HCT116 (cell line): ENCODE measurements around the gene DUSP2. TPM values are rescaled to one million over a fixed set of nuclear protein-coding genes. Genes with fewer than 3 reads are reported as not detected.

Experiments
- ATAC-seq: fragments of 200-7000 bp; cut with Tn5 transposase; 2 replicates; pipeline ENCODE4 v1.9.1; 2020; ENCODE audit warnings: mild to moderate bottlenecking, moderate library complexity
- BruUV-seq: library from RNA; stranded (reverse); fragments of 400-500 nt; replicated peaks from 2 replicates; lab custom pipeline; 2021; lab: Mats Ljungman, UMichigan
- CTCF ChIA-PET: fragments of 300-600 bp; sonication (Branson Sonifier 250); formaldehyde crosslinking; loops from one replicate; lab custom pipeline; 2021; ENCODE audit warnings: antibody characterized with exemption; lab: Charles Lee
- POLR2A ChIA-PET: fragments of 300-600, 350-600 bp; sonication (Branson Sonifier 250); formaldehyde crosslinking; loops from one replicate; lab custom pipeline; 2021; ENCODE audit warnings: antibody characterized with exemption; lab: Charles Lee
- RAD21 ChIA-PET, 2 experiments: fragments of 300-600 bp; sonication (Branson Sonifier 250); formaldehyde crosslinking; loops; one replicate each; lab custom pipeline; 2023; ENCODE audit warnings: low total read pairs in 2 of 2; ENCODE audit not compliant: uncharacterized antibody in 2 of 2, unreplicated experiment in 2 of 2, low non-redundant PET in 1 of 2; lab: Charles Lee
- DNase-seq: peaks from one replicate; pipeline ENCODE4 v3.0.0-alpha.2; 2010; ENCODE audit warnings: low read depth, low spot score
- H2AFZ ChIP-seq: fragments of 200-600 bp; shearing (Covaris generic), sonication (generic); 2 replicates; pipeline ENCODE4 v1.6.1; 2017; ENCODE audit warnings: low read depth, mixed run types, mixed read lengths, antibody characterized with exemption, low read length; ENCODE audit not compliant: poor library complexity, severe bottlenecking
- H3K27ac ChIP-seq: 2 replicates; pipeline ENCODE4 v1.5.1; 2012; ENCODE audit warnings: low read depth, low read length
- H3K27me3 ChIP-seq: fragments of 200-600 bp; sonication (generic); 2 replicates; pipeline ENCODE4 v1.6.1; 2016; ENCODE audit warnings: mixed run types, low read length, mixed read lengths; ENCODE audit not compliant: insufficient read depth
- H3K36me3 ChIP-seq, 2 experiments: fragments of 200-500 bp in 1 of 2; fragments of 200-600 bp in 1 of 2; sonication (Bioruptor generic) in 1 of 2; sonication (generic) in 1 of 2; 2 replicates each; pipeline versions ENCODE4 v1.5.1 to v1.6.1; 2014 to 2016; ENCODE audit warnings: low read length in 2 of 2, inconsistent platforms in 1 of 2, mixed read lengths in 1 of 2, mixed run types in 1 of 2; ENCODE audit not compliant: insufficient read depth in 2 of 2, control insufficient read depth in 1 of 2
- H3K4me1 ChIP-seq, 2 experiments: fragments of 200-600 bp in 1 of 2; sonication (generic) in 1 of 2; 2 replicates each; pipeline versions ENCODE4 v1.5.1 to v1.6.1; 2012 to 2017; ENCODE audit warnings: low read length in 2 of 2, inconsistent platforms in 1 of 2, mild to moderate bottlenecking in 1 of 2, mixed read lengths in 1 of 2, mixed run types in 1 of 2, moderate library complexity in 1 of 2; ENCODE audit not compliant: insufficient read depth in 2 of 2, control insufficient read depth in 1 of 2
- H3K4me2 ChIP-seq: fragments of 200-600 bp; sonication (generic); 2 replicates; pipeline ENCODE4 v1.6.1; 2017; ENCODE audit warnings: mixed run types, low read length, mixed read lengths
- H3K4me3 ChIP-seq, 2 experiments: fragments of 200-600 bp in 1 of 2; sonication (generic) in 1 of 2; replicated peaks in 1 of 2; 2 replicates each; pipeline ENCODE4 v1.5.1; 2011 to 2016; ENCODE audit warnings: low read length in 2 of 2, control low read depth in 1 of 2, low read depth in 1 of 2, mild to moderate bottlenecking in 1 of 2, mixed read lengths in 1 of 2, mixed run types in 1 of 2
- H3K79me2 ChIP-seq: fragments of 200-600 bp; sonication (generic); 2 replicates; pipeline ENCODE4 v1.6.1; 2017; ENCODE audit warnings: mild to moderate bottlenecking, mixed run types, low read length, moderate library complexity, mixed read lengths; ENCODE audit not compliant: insufficient read depth
- H3K9ac ChIP-seq: fragments of 200-600 bp; sonication (generic); 2 replicates; pipeline ENCODE4 v1.6.1; 2016; ENCODE audit warnings: low read length, mixed read lengths
- H3K9me2 ChIP-seq: fragments of 200-600 bp; sonication (generic), shearing (Covaris generic); 2 replicates; pipeline ENCODE4 v1.6.1; 2017; ENCODE audit warnings: mixed run types, mild to moderate bottlenecking, moderate library complexity; ENCODE audit not compliant: insufficient read depth
- H3K9me3 ChIP-seq, 2 experiments: fragments of 200-500 bp in 1 of 2; fragments of 200-600 bp in 1 of 2; sonication (Bioruptor generic) in 1 of 2; sonication (generic) in 1 of 2; 2 replicates each; pipeline ENCODE4 v1.6.1; 2014 to 2017; ENCODE audit warnings: low read length in 2 of 2, mixed read lengths in 2 of 2, inconsistent platforms in 1 of 2, low read depth in 1 of 2, mild to moderate bottlenecking in 1 of 2, mixed run types in 1 of 2, moderate library complexity in 1 of 2; ENCODE audit not compliant: control insufficient read depth in 1 of 2, insufficient read depth in 1 of 2
- H4K20me1 ChIP-seq: fragments of 200-600 bp; sonication (generic), shearing (Covaris generic); 2 replicates; pipeline ENCODE4 v1.6.1; 2017; ENCODE audit warnings: mixed run types, mild to moderate bottlenecking, moderate library complexity; ENCODE audit not compliant: insufficient read depth
- CBX3 ChIP-seq: IDR thresholded peaks from 2 replicates; pipeline ENCODE4 v1.6.1; 2012; ENCODE audit warnings: low read depth
- CEBPB ChIP-seq: IDR thresholded peaks from 2 replicates; pipeline ENCODE4 v1.6.1; 2012; ENCODE audit warnings: low read depth
- EGR1 ChIP-seq: IDR thresholded peaks from 2 replicates; pipeline ENCODE4 v1.6.1; 2012; ENCODE audit warnings: low read depth
- ELF1 ChIP-seq: IDR thresholded peaks from 2 replicates; pipeline ENCODE4 v1.6.1; 2012; ENCODE audit warnings: low read depth, borderline replicate concordance
- JUND ChIP-seq: IDR thresholded peaks from 2 replicates; pipeline ENCODE4 v1.6.1; 2012
- POLR2A ChIP-seq: IDR thresholded peaks from 2 replicates; pipeline ENCODE4 v1.7.0; 2011; ENCODE audit warnings: borderline replicate concordance; ENCODE audit not compliant: insufficient read depth, insufficient read length; ENCODE audit errors: extremely low read depth
- POLR2AphosphoS5 ChIP-seq: IDR thresholded peaks from 2 replicates; pipeline ENCODE4 v1.6.1; 2011; ENCODE audit warnings: mild to moderate bottlenecking, low read depth, low read length, moderate library complexity
- SIN3A ChIP-seq: IDR thresholded peaks from 2 replicates; pipeline ENCODE4 v1.6.1; 2012; ENCODE audit warnings: low read depth
- SP1 ChIP-seq: IDR thresholded peaks from 2 replicates; pipeline ENCODE4 v1.6.1; 2012; ENCODE audit warnings: low read depth
- TCF7L2 ChIP-seq: IDR thresholded peaks from 2 replicates; pipeline ENCODE4 v1.7.0; 2011; ENCODE audit warnings: borderline replicate concordance, inconsistent platforms; ENCODE audit not compliant: insufficient read depth, insufficient read length; ENCODE audit errors: extremely low read depth
- YY1 ChIP-seq: IDR thresholded peaks from 2 replicates; pipeline ENCODE4 v1.6.1; 2011; ENCODE audit warnings: low read length, low read depth, moderate library complexity, mild to moderate bottlenecking; ENCODE audit not compliant: insufficient replicate concordance; ENCODE audit errors: extremely low read depth
- ZNF274 ChIP-seq: fragments of 200-500 bp; sonication (Bioruptor generic); IDR thresholded peaks from 2 replicates; pipeline ENCODE4 v1.6.1; 2014; ENCODE audit warnings: mild to moderate bottlenecking, low read depth, low read length, inconsistent platforms
- intact Hi-C: fragments of 100-400 bp; cut with micrococcal nuclease; formaldehyde crosslinking; loops from 2 replicates; pipeline ENCODE4 v1.10.0; 2022
- total RNA-seq: library from RNA; stranded (reverse); gene quantifications from one replicate; pipeline ENCODE4 v1.2.1, GENCODE V29; 2021; ENCODE audit not compliant: unreplicated experiment
- TF ChIP-seq, protein P1 (sequence below): IDR thresholded peaks from 2 replicates; pipeline ENCODE4 v1.6.1; 2011; ENCODE audit warnings: mild to moderate bottlenecking, low read length, moderate library complexity; ENCODE audit not compliant: insufficient replicate concordance; ENCODE audit errors: extremely low read depth
- TF ChIP-seq, protein P2 (sequence below): IDR thresholded peaks from 2 replicates; pipeline ENCODE4 v1.6.1; 2012
- TF ChIP-seq, protein P3 (sequence below): IDR thresholded peaks from 2 replicates; pipeline ENCODE4 v1.6.1; 2012; ENCODE audit warnings: low read depth
- TF ChIP-seq, protein P4 (sequence below): IDR thresholded peaks from 2 replicates; pipeline ENCODE4 v1.6.1; 2012

Gene DUSP2
- total RNA-seq, 1 experiment from 2014 or later, result 24.5 TPM

DNA sequence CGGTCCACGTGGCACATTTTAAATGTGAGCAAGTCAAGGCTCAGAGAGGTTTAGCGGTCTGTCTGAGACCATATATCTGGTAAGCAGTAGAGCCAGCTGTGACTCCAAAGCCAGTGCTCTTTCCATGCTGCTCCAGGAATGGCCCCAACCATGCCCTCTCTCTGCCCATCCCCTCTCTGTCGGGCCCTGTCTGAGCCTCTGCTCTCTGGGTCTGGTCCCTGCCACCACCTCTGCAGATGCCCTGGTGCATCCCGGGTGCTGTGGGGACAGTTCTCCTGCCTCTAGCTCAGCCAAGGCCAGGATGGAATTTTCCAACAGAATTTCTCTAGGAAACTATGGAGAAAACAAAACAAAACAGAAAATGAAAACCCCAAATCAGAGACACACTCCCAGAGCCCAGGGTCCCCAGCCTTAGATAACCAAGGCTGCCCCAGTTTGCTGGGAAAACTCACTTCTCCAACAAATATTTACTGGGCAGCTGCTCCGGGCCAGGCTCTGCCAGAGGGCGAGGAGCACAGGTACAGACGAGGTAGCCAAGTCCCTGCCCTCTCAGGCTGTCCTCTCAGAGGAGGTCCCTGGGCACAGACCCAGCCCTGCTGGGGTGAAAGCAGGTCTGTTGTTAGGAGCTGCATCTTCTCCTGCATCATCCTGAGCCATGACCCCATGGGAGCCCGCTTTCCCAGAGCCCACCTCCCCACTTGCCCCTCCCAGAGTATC, 38.1 kb downstream of the DUSP2 start:
- Histone ChIP-seq H3K9me3 (peaks cover 11 to 14% of the 10 kb centered on the region in 2 experiments; a peak in 2 of 4 replicates), H3K27me3 (no peaks in the 10 kb centered on the region), H3K4me2 (no peak overlapping the region), H3K4me1 (no peaks in the 10 kb centered on the region), H4K20me1 (no peaks in the 10 kb centered on the region), H3K4me3 (no peak overlapping the region), H2AFZ (no peak overlapping the region), H3K79me2 (no peaks in the 10 kb centered on the region), H3K36me3 (no peaks in the 10 kb centered on the region), H3K27ac (no peak overlapping the region), H3K9ac (no peak overlapping the region), H3K9me2 (no peaks in the 10 kb centered on the region)
- ATAC-seq (no peak), DNase-seq (no peak)
- ChIA-PET POLR2A (no interaction called here), CTCF (no interaction called here), RAD21 (no interaction called here)
- intact Hi-C loops, result no loop called here
- BruUV-seq, result no TSS peak
- TF ChIP-seq POLR2A, result no peak
- TF ChIP-seq SP1, result no peak
- TF ChIP-seq, protein P1, sequence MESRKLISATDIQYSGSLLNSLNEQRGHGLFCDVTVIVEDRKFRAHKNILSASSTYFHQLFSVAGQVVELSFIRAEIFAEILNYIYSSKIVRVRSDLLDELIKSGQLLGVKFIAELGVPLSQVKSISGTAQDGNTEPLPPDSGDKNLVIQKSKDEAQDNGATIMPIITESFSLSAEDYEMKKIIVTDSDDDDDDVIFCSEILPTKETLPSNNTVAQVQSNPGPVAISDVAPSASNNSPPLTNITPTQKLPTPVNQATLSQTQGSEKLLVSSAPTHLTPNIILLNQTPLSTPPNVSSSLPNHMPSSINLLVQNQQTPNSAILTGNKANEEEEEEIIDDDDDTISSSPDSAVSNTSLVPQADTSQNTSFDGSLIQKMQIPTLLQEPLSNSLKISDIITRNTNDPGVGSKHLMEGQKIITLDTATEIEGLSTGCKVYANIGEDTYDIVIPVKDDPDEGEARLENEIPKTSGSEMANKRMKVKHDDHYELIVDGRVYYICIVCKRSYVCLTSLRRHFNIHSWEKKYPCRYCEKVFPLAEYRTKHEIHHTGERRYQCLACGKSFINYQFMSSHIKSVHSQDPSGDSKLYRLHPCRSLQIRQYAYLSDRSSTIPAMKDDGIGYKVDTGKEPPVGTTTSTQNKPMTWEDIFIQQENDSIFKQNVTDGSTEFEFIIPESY, result no peak
- TF ChIP-seq YY1, result no peak
- TF ChIP-seq TCF7L2, result no peak
- no peak for TF ChIP-seq CBX3
- TF ChIP-seq ELF1, result no peak
- no peak for TF ChIP-seq JUND
- TF ChIP-seq, protein P2, sequence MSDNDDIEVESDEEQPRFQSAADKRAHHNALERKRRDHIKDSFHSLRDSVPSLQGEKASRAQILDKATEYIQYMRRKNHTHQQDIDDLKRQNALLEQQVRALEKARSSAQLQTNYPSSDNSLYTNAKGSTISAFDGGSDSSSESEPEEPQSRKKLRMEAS, result no peak
- no peak for TF ChIP-seq POLR2AphosphoS5
- TF ChIP-seq ZNF274, result no peak
- TF ChIP-seq, protein P3, sequence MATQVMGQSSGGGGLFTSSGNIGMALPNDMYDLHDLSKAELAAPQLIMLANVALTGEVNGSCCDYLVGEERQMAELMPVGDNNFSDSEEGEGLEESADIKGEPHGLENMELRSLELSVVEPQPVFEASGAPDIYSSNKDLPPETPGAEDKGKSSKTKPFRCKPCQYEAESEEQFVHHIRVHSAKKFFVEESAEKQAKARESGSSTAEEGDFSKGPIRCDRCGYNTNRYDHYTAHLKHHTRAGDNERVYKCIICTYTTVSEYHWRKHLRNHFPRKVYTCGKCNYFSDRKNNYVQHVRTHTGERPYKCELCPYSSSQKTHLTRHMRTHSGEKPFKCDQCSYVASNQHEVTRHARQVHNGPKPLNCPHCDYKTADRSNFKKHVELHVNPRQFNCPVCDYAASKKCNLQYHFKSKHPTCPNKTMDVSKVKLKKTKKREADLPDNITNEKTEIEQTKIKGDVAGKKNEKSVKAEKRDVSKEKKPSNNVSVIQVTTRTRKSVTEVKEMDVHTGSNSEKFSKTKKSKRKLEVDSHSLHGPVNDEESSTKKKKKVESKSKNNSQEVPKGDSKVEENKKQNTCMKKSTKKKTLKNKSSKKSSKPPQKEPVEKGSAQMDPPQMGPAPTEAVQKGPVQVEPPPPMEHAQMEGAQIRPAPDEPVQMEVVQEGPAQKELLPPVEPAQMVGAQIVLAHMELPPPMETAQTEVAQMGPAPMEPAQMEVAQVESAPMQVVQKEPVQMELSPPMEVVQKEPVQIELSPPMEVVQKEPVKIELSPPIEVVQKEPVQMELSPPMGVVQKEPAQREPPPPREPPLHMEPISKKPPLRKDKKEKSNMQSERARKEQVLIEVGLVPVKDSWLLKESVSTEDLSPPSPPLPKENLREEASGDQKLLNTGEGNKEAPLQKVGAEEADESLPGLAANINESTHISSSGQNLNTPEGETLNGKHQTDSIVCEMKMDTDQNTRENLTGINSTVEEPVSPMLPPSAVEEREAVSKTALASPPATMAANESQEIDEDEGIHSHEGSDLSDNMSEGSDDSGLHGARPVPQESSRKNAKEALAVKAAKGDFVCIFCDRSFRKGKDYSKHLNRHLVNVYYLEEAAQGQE, result no peak
- TF ChIP-seq, protein P4, sequence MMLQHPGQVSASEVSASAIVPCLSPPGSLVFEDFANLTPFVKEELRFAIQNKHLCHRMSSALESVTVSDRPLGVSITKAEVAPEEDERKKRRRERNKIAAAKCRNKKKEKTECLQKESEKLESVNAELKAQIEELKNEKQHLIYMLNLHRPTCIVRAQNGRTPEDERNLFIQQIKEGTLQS, result no peak
- no peak for TF ChIP-seq SIN3A
- no peak for TF ChIP-seq CEBPB
- TF ChIP-seq EGR1, result no peak
